Hepatocyte (in vitro differentiated cells): ENCODE data around the gene MSANTD1. TPM values are rescaled to one million over a fixed set of nuclear protein-coding genes. Genes with fewer than 3 reads are reported as not detected.

Experiments
- DNase-seq: peaks from one replicate; pipeline ENCODE4 v3.0.0-alpha.2; 2016; ENCODE audit warnings: low spot score
- H2AFZ ChIP-seq: fragments of 200-600 bp; sonication (generic); 2 replicates; pipeline ENCODE4 v1.6.0; 2016; ENCODE audit warnings: antibody characterized with exemption, mild to moderate bottlenecking
- H3K27ac ChIP-seq: fragments of 200-600 bp; sonication (generic); 2 replicates; pipeline ENCODE4 v1.5.1; 2016; ENCODE audit warnings: mild to moderate bottlenecking
- H3K27me3 ChIP-seq: fragments of 200-600 bp; sonication (generic); 2 replicates; pipeline ENCODE4 v1.6.1; 2016
- H3K36me3 ChIP-seq: fragments of 200-600 bp; sonication (generic); replicated peaks from 2 replicates; pipeline ENCODE4 v1.5.1; 2016; ENCODE audit warnings: low read depth; ENCODE audit not compliant: insufficient read depth
- H3K4me1 ChIP-seq: fragments of 200-600 bp; sonication (generic); 2 replicates; pipeline ENCODE4 v1.5.1; 2016; ENCODE audit warnings: mild to moderate bottlenecking, moderate library complexity; ENCODE audit not compliant: insufficient read depth
- H3K4me2 ChIP-seq: fragments of 200-600 bp; sonication (generic); 2 replicates; pipeline ENCODE4 v1.6.0; 2016
- H3K4me3 ChIP-seq: fragments of 200-600 bp; sonication (generic); 2 replicates; pipeline ENCODE4 v1.5.1; 2016; ENCODE audit warnings: mild to moderate bottlenecking
- H3K79me2 ChIP-seq: fragments of 200-600 bp; sonication (generic); 2 replicates; pipeline ENCODE4 v1.6.0; 2017; ENCODE audit warnings: mild to moderate bottlenecking
- H3K9me2 ChIP-seq: fragments of 200-600 bp; sonication (generic); replicated peaks from 2 replicates; pipeline ENCODE4 v1.6.0; 2017; ENCODE audit warnings: mild to moderate bottlenecking; ENCODE audit not compliant: insufficient read depth
- H3K9me3 ChIP-seq: fragments of 200-600 bp; sonication (generic); 2 replicates; pipeline ENCODE4 v1.5.1; 2016; ENCODE audit warnings: low read depth, mild to moderate bottlenecking
- H4K20me1 ChIP-seq: fragments of 200-600 bp; sonication (generic); 2 replicates; pipeline ENCODE4 v1.6.0; 2016; ENCODE audit warnings: mild to moderate bottlenecking; ENCODE audit not compliant: insufficient read depth, poor library complexity, severe bottlenecking
- CTCF ChIP-seq: fragments of 200-600 bp; sonication (generic); IDR thresholded peaks from 2 replicates; pipeline ENCODE4 v1.5.1; 2016; ENCODE audit warnings: antibody characterized with exemption, mild to moderate bottlenecking; ENCODE audit not compliant: poor library complexity
- EZH2 ChIP-seq: fragments of 200-600 bp; sonication (generic); IDR thresholded peaks from 2 replicates; pipeline ENCODE4 v1.6.1; 2016; ENCODE audit warnings: antibody characterized with exemption, mild to moderate bottlenecking, borderline replicate concordance
- EZH2phosphoT487 ChIP-seq: fragments of 200-600 bp; sonication (generic); IDR thresholded peaks from one replicate; pipeline ENCODE4 v1.6.1; 2018; ENCODE audit warnings: antibody characterized with exemption, mild to moderate bottlenecking, low read depth, moderate library complexity; ENCODE audit not compliant: unreplicated experiment, severe bottlenecking
- WGBS: methylation state at CpG from one replicate; pipeline ENCODE4 v1.1.6; 2016; ENCODE audit warnings: low lambda C conversion rate; ENCODE audit errors: missing lambda C conversion rate; 5-methylcytosine and 5-hydroxymethylcytosine counted together
- polyA plus RNA-seq: library from polyadenylated mRNA; unstranded; fragments of >200 nt; fragmentation: Nextera tagmentation; extraction: Ambion mirVana; gene quantifications from 2 replicates; pipeline ENCODE4 v1.2.1, GENCODE V29; 2016
- total RNA-seq: library from RNA; depleted of rRNA; stranded (reverse); fragments of >200 nt; gene quantifications from 2 replicates; pipeline ENCODE4 v1.2.3, GENCODE V29; 2014

MSANTD1 gene
- total and polyA plus RNA-seq, 2 experiments from 2014 or later: 0.51 to 0.57 TPM

DNA sequence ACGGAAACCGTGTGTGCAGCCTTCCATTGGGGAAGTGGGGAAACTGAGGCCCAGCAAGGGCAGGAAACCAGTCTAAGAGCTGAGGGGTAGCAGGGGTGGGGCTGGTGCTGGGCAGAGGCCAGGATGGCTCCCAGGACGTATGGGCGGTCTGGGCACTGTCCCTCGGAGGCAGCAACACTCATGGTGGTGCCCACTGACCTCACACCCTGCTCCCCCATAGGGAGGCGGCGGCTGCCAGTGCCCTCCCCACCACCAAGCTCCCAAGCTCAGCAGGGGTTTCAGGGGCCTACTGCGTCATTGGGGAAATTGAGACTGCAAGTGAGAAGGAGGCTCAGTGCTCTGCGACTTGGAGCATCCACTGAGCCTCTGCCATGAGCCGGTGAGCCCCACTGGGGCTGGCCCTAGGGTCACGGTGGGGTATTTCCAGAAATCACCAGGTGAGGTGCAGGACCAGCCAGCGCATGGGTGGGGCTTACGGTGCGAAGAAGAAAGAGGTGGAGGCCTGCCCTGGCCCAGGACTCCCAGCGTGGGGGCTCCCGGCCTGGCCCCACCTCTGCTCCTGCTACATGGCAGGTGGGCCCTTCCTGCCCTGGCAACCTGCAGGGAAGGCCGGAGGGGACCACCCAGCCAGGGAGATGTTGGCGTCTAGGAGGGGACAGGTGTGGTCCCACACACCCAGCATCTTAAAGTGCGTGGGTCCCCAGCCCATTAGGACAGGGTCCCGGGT is 915 bp downstream of the MSANTD1 start:
- H3K4me3 ChIP-seq: no peak overlapping the region
- no peak for DNase-seq
- WGBS: 98% methylated on average over 20 of the region's 20 CpGs
- no peaks in the 10 kb centered on the region for H3K9me3 ChIP-seq
- no peaks in the 10 kb centered on the region for H3K79me2 ChIP-seq
- H3K27ac ChIP-seq: no peak overlapping the region
- H3K9me2 ChIP-seq: no peaks in the 10 kb centered on the region
- no peaks in the 10 kb centered on the region for H3K27me3 ChIP-seq
- no peak overlapping the region for H2AFZ ChIP-seq
- H4K20me1 ChIP-seq: no peaks in the 10 kb centered on the region
- no peak for TF ChIP-seq EZH2phosphoT487
- TF ChIP-seq CTCF: no peak
- no peak for TF ChIP-seq EZH2
- H3K36me3 ChIP-seq: no peaks in the 10 kb centered on the region
- no peak overlapping the region for H3K4me2 ChIP-seq
- no peaks in the 10 kb centered on the region for H3K4me1 ChIP-seq

DNA sequence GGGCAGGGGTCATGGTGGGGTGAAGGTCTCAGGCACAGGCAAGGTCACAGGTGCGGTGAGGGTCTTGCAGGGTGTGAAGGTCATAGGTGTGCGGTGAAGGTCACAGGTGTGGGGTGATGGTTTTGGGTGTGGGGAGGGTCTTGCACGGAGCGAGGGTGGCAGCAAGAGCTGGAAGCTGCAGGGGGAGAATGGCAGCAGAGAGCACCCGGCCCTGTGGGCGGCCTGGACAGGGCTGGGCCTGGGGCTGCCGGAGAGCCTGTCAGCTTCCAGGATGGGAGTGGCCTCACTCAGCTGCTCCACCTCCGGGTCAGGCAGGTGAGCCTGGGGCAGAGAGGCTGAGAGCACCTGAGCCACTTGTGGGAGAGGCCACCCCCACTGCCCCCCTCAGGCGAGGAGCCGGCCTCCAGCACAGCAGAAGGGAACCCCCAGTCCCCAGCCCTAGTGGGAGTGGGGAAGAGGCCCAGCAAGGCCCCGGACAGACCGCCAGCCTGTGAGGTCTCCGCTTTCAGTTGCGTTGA is 1.5 kb downstream of the MSANTD1 start:
- 80% methylated on average over 13 of the region's 14 CpGs for WGBS
- TF ChIP-seq EZH2: no peak
- TF ChIP-seq EZH2phosphoT487: no peak
- TF ChIP-seq CTCF: no peak
- no peaks in the 10 kb centered on the region for H3K4me1 ChIP-seq
- no peak overlapping the region for H3K4me3 ChIP-seq
- no peak for DNase-seq
- H3K36me3 ChIP-seq: no peaks in the 10 kb centered on the region
- H3K9me3 ChIP-seq: no peaks in the 10 kb centered on the region
- H3K27ac ChIP-seq: no peak overlapping the region
- H3K27me3 ChIP-seq: no peaks in the 10 kb centered on the region
- H3K9me2 ChIP-seq: no peaks in the 10 kb centered on the region
- H4K20me1 ChIP-seq: no peaks in the 10 kb centered on the region
- H2AFZ ChIP-seq: no peak overlapping the region
- no peak overlapping the region for H3K4me2 ChIP-seq
- no peaks in the 10 kb centered on the region for H3K79me2 ChIP-seq

DNA sequence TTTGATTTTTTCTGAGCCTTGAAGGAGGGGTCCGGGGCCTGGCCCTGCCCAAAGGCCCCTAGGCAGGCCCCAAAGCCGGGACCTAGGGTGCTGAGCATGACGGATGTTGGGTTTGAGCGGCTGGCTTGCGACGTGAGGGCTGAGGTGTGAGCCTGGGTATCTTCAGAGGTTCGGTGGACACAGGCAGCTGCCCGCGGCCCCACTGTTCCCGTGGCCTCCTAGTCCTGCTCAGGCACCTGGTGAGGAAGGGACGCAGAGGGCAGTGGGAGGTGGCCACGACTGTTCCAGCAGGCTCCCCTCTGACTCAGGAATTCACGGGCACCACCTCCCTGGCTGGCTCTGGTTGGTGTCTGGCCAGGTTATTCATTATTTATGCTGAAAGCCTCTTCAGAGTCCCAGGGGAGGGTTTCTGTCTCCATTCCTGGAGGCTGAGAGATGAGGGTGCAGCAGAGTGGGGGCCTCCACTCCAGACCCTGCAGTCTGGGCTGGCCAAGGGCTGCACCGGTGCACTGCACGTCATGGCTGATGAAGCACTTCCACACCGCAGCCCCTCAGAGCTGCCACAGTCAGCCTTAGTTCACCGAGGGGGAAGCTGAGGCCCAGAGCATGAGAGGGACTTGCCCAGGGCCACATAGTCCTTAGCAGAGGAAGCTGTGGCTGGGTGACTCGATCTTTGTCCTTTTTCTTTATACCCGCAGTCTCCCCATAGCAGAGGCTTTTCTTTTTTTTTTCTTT is 2.2 kb downstream of the MSANTD1 start:
- TF ChIP-seq EZH2phosphoT487: no peak
- TF ChIP-seq CTCF: no peak
- TF ChIP-seq EZH2: no peak
- Histone ChIP-seq H3K27me3 (no peaks in the 10 kb centered on the region), H3K9me2 (no peaks in the 10 kb centered on the region), H2AFZ (no peak overlapping the region), H3K27ac (no peak overlapping the region), H4K20me1 (no peaks in the 10 kb centered on the region), H3K79me2 (no peaks in the 10 kb centered on the region), H3K9me3 (no peaks in the 10 kb centered on the region), H3K4me2 (no peak overlapping the region), H3K36me3 (no peaks in the 10 kb centered on the region), H3K4me3 (no peak overlapping the region), H3K4me1 (no peaks in the 10 kb centered on the region)
- no peak for DNase-seq
- 78% methylated on average over 19 of the region's 19 CpGs for WGBS
